HepG2 (cell line): ENCODE results near the gene BCAN. TPM values are rescaled to one million over a fixed set of nuclear protein-coding genes. Genes with fewer than 3 reads are reported as not detected.

Experiments
- ATAC-seq: fragments of 200-7000 bp; cut with Tn5 transposase; 3 replicates; pipeline ENCODE4 v1.9.1; 2020; ENCODE audit warnings: mild to moderate bottlenecking, moderate library complexity
- BruUV-seq: library from RNA; stranded (reverse); fragments of 400-500 nt; replicated peaks from 2 replicates; lab custom pipeline; 2021; lab: Mats Ljungman, UMichigan
- CTCF ChIA-PET: fragments of 300-600 bp; formaldehyde crosslinking; extraction: SDS; loops from one replicate; lab custom pipeline; 2021; ENCODE audit warnings: low total read pairs, inconsistent platforms, low intra/inter-chr PET ratio; lab: Yijun Ruan, JAX
- POLR2A ChIA-PET: fragments of 350-600 bp; sonication (Branson Sonifier 250); formaldehyde crosslinking; loops from one replicate; lab custom pipeline; 2020; ENCODE audit warnings: antibody characterized with exemption, inconsistent platforms; lab: Yijun Ruan, JAX
- DNase-seq: peaks from one replicate; pipeline ENCODE4 v3.0.0-alpha.2; 2015; ENCODE audit warnings: low spot score
- FAIRE-seq: peaks from 3 replicates; lab custom pipeline; 2011; peaks lifted over from hg19 to GRCh38; lab: Jason Lieb, UNC
- H2AFZ ChIP-seq: one replicate; pipeline ENCODE4 v1.6.1; 2011; ENCODE audit warnings: low read length, inconsistent platforms
- H3K27ac ChIP-seq: fragments of 300-600 bp; 3 replicates; pipeline ENCODE4 v1.8.0; 2011; ENCODE audit warnings: mixed run types, mild to moderate bottlenecking, mixed read lengths, low read length, inconsistent platforms; ENCODE audit not compliant: insufficient read depth; ENCODE audit errors: extremely low read length
- H3K27me3 ChIP-seq, 2 experiments: fragments of 200-600 bp in 1 of 2; 2 replicates in 1 of 2; 3 replicates in 1 of 2; pipeline versions ENCODE4 v1.6.0 to v1.8.0; 2011; ENCODE audit warnings: low read length in 2 of 2, mild to moderate bottlenecking in 2 of 2, moderate library complexity in 2 of 2, inconsistent platforms in 1 of 2; ENCODE audit not compliant: insufficient read depth in 2 of 2, control insufficient read depth in 1 of 2
- H3K36me3 ChIP-seq, 2 experiments: fragments of 200-600 bp in 1 of 2; replicated peaks in 1 of 2; 2 replicates in 1 of 2; 3 replicates in 1 of 2; pipeline versions ENCODE4 v1.5.1 to v1.8.0; 2011; ENCODE audit warnings: low read length in 2 of 2, inconsistent platforms in 1 of 2; ENCODE audit not compliant: insufficient read depth in 2 of 2, control insufficient read depth in 1 of 2
- H3K4me1 ChIP-seq: 2 replicates; pipeline ENCODE4 v1.5.1; 2012; ENCODE audit warnings: low read length, inconsistent platforms; ENCODE audit not compliant: insufficient read depth
- H3K4me2 ChIP-seq: 2 replicates; pipeline ENCODE4 v1.6.0; 2011; ENCODE audit warnings: low read depth, low read length, inconsistent platforms
- H3K4me3 ChIP-seq, 3 experiments: fragments of 200-600 bp in 1 of 3; sonication (generic), shearing (Covaris generic) in 1 of 3; replicated peaks in 1 of 3; 2 replicates each; pipeline ENCODE4 v1.5.1; 2011 to 2016; ENCODE audit warnings: low read length in 3 of 3, inconsistent platforms in 2 of 3, low read depth in 2 of 3, mild to moderate bottlenecking in 2 of 3, control low read depth in 1 of 3, mixed read lengths in 1 of 3; ENCODE audit not compliant: insufficient read depth in 1 of 3
- H3K79me2 ChIP-seq: one replicate; pipeline ENCODE4 v1.6.1; 2011; ENCODE audit warnings: low read length, inconsistent platforms; ENCODE audit not compliant: insufficient read depth
- H3K9ac ChIP-seq: 2 replicates; pipeline ENCODE4 v1.6.0; 2011; ENCODE audit warnings: mild to moderate bottlenecking, low read depth, low read length, inconsistent platforms; ENCODE audit not compliant: insufficient read depth
- H3K9me3 ChIP-seq: 2 replicates; pipeline ENCODE4 v1.5.1; 2012; ENCODE audit warnings: mild to moderate bottlenecking, low read length
- H4K20me1 ChIP-seq: 2 replicates; pipeline ENCODE4 v1.6.0; 2011; ENCODE audit warnings: inconsistent platforms, mild to moderate bottlenecking, low read length, moderate library complexity; ENCODE audit not compliant: insufficient read depth
- AGO1 ChIP-seq: fragments of 200-400 bp; formaldehyde crosslinking; IDR thresholded peaks from 2 replicates; pipeline ENCODE4 v1.6.1; 2017; ENCODE audit warnings: mild to moderate bottlenecking, low read depth, low read length, moderate library complexity; ENCODE audit not compliant: poor library complexity, severe bottlenecking
- CCDC6 ChIP-seq: sonication (generic); formaldehyde crosslinking; IDR thresholded peaks from 2 replicates; pipeline ENCODE4 v1.8.1; 2022; ENCODE audit warnings: mild to moderate bottlenecking, missing genetic modification reagents, moderate library complexity
- POLR2A ChIP-seq, 2 experiments: IDR thresholded peaks; 2 replicates each; pipeline ENCODE4 v1.6.1; 2011; ENCODE audit warnings: low read depth in 2 of 2, low read length in 2 of 2, mild to moderate bottlenecking in 1 of 2, moderate library complexity in 1 of 2; ENCODE audit not compliant: insufficient read depth in 1 of 2
- POLR2AphosphoS5 ChIP-seq: IDR thresholded peaks from 2 replicates; pipeline ENCODE4 v1.6.1; 2012; ENCODE audit warnings: low read depth, low read length
- THAP7 ChIP-seq: sonication (generic); formaldehyde crosslinking; IDR thresholded peaks from 2 replicates; pipeline ENCODE4 v1.8.1; 2023; ENCODE audit warnings: mild to moderate bottlenecking, missing genetic modification reagents
- ZNF3 ChIP-seq: IDR thresholded peaks from 2 replicates; pipeline ENCODE4 v1.7.0; 2017; ENCODE audit warnings: inconsistent platforms
- ZNF614 ChIP-seq: IDR thresholded peaks from 2 replicates; pipeline ENCODE4 v1.6.1; 2018; ENCODE audit warnings: missing biosample characterization, missing genetic modification reagents, inconsistent platforms, borderline replicate concordance
- ZNF704 ChIP-seq: sonication (generic); formaldehyde crosslinking; IDR thresholded peaks from 2 replicates; pipeline ENCODE4 v1.8.1; 2023; ENCODE audit warnings: mild to moderate bottlenecking, inconsistent platforms, moderate library complexity, missing genetic modification reagents, borderline replicate concordance
- WGBS: methylation state at CpG from one replicate; pipeline ENCODE4 v1.1.6; 2017; ENCODE audit warnings: low lambda C conversion rate; 5-methylcytosine and 5-hydroxymethylcytosine counted together
- in situ Hi-C: cut with HindIII; loops from 2 replicates; pipeline ENCODE4 v1.10.0; 2017; ENCODE audit warnings: low pct_unique_long_range_greater_than_20kb; ENCODE audit not compliant: extremely low pct_ligation_motif_present
- intact Hi-C: fragments of 100-400 bp; cut with micrococcal nuclease; formaldehyde crosslinking; loops from one replicate; pipeline ENCODE4 v1.10.0; 2022; ENCODE audit not compliant: unreplicated experiment
- polyA plus RNA-seq, 8 experiments: library from polyadenylated mRNA; depleted of rRNA in 3 of 8; stranded (reverse) in 7 of 8; unstranded in 1 of 8; fragments of >200 nt; fragmentation: Illumina TruSeq in 4 of 8; extraction: Trizol in 4 of 8; gene quantifications; 2 replicates each; pipeline versions ENCODE4 v1.2.1 to v1.2.3, GENCODE V29; 2011 to 2016; ENCODE audit warnings: low read depth in 4 of 8, missing spikeins in 1 of 8, mixed read lengths in 1 of 8; ENCODE audit not compliant: insufficient read depth in 1 of 8
- total RNA-seq, 5 experiments: library from RNA; depleted of rRNA; stranded (reverse); fragments of >200 nt; fragmentation: Illumina TruSeq; extraction: Trizol; gene quantifications; 2 replicates each; pipeline ENCODE4 v1.2.3, GENCODE V29; 2016; ENCODE audit warnings: low read depth in 1 of 5

BCAN gene
- total and polyA plus RNA-seq, 2 of the 13 experiments (the other 11 are each of a cell fraction or from before 2014, with no cell fraction given): not detected

GRCh38 chr1:156638189-156638985, 3.5 kb upstream of the BCAN start:
- DNase-seq (no peak), FAIRE-seq (no peak), ATAC-seq (peak; percentile 15)
- intact Hi-C loops (no loop called here), in situ Hi-C loops (no loop called here)
- H3K9me3 ChIP-seq: no peaks in the 10 kb centered on the region
- H3K27ac ChIP-seq: no peak overlapping the region
- WGBS: 30% methylated on average over 8 of the region's 8 CpGs
- peaks cover 0 to 1% of the 10 kb centered on the region in 2 experiments; a peak in 1 of 5 replicates for H3K36me3 ChIP-seq
- no peak overlapping the region for H3K4me2 ChIP-seq
- peaks cover 4 to 30% of the 10 kb centered on the region in 2 experiments; a peak in 4 of 5 replicates for H3K27me3 ChIP-seq
- H2AFZ ChIP-seq: no peak overlapping the region
- BruUV-seq: no TSS peak
- H3K79me2 ChIP-seq: no peaks in the 10 kb centered on the region
- ChIA-PET POLR2A (interaction anchor here (1.3 kb wide), 1 partner anchor 10 kb away, joined by 3 read pairs; no protein-coding TSS in a partner anchor), CTCF (no interaction called here)
- peaks cover 17% of the 10 kb centered on the region for H3K4me1 ChIP-seq
- H3K9ac ChIP-seq: no peak overlapping the region
- H3K4me3 ChIP-seq: no peak overlapping the region
- H4K20me1 ChIP-seq: peaks cover 24% of the 10 kb centered on the region
- no peak for TF ChIP-seq CCDC6 (CRISPR knock-in tag)
- no peak for TF ChIP-seq POLR2AphosphoS5
- no peak for TF ChIP-seq ZNF3
- TF ChIP-seq POLR2A (IDR thresholded peaks at IDR 0.05; ENCODE audit: insufficient read depth in 1 of 2, low read depth in 2 of 2, low read length in 2 of 2): peak in 1 of 2 experiments; percentile 14; a peak in 1 of 4 replicates
- no peak for TF ChIP-seq THAP7 (CRISPR knock-in tag)
- no peak for TF ChIP-seq ZNF614
- TF ChIP-seq ZNF704 (CRISPR knock-in tag): no peak
- peak; percentile 37 for TF ChIP-seq AGO1
